K562 (cell line): ENCODE results near the gene HOXB4. TPM values are rescaled to one million over a fixed set of nuclear protein-coding genes. Genes with fewer than 3 reads are reported as not detected.

Source experiments
- NFRKB ChIP-seq: fragments of 450-650 bp; IDR thresholded peaks from 2 replicates; pipeline ENCODE4 v1.6.1; 2016; ENCODE audit warnings: low read depth
- PCBP2 ChIP-seq: fragments of 200-400 bp; formaldehyde crosslinking; IDR thresholded peaks from 2 replicates; pipeline ENCODE4 v1.6.1; 2018; ENCODE audit warnings: low read length, low read depth, mild to moderate bottlenecking, moderate library complexity; ENCODE audit not compliant: poor library complexity, severe bottlenecking
- polyA plus RNA-seq, 8 experiments: library from polyadenylated mRNA; depleted of rRNA in 4 of 8; stranded (reverse) in 5 of 8; unstranded in 3 of 8; fragments of >200 nt; fragmentation: Nextera tagmentation in 2 of 8; fragmentation: Illumina TruSeq in 1 of 8; extraction: Ambion mirVana in 2 of 8; extraction: Trizol in 1 of 8; gene quantifications; 2 replicates each; pipeline versions ENCODE4 v1.2.1 to v1.2.3, GENCODE V29; 2011 to 2014; ENCODE audit warnings: inconsistent platforms in 1 of 8, missing spikeins in 1 of 8
- total RNA-seq, 7 experiments: library from RNA; depleted of rRNA in 6 of 7; stranded (reverse); fragments of >200 nt in 6 of 7; fragmentation: Illumina TruSeq in 2 of 7; extraction: Trizol in 2 of 7; gene quantifications; 2 replicates each; pipeline versions ENCODE4 v1.2.1 to v1.2.3, GENCODE V29; 2011 to 2021; ENCODE audit warnings: low replicate concordance in 1 of 7
- TF ChIP-seq, protein P1 (sequence below): fragments of 200-800 bp; sonication (Bioruptor generic); IDR thresholded peaks from 2 replicates; pipeline ENCODE4 v1.6.1; 2017; ENCODE audit warnings: missing genetic modification characterization, missing compliant biosample characterization
- TF ChIP-seq, protein P2 (sequence below): sonication (generic); formaldehyde crosslinking; IDR thresholded peaks from 2 replicates; pipeline ENCODE4 v1.9.0; 2022; ENCODE audit warnings: mild to moderate bottlenecking, missing genetic modification reagents
- TF ChIP-seq, protein P3 (sequence below): fragments of 250-450 bp; sonication (Bioruptor Pico); IDR thresholded peaks from 2 replicates; pipeline ENCODE4 v1.5.0; 2021; ENCODE audit warnings: mild to moderate bottlenecking, moderate library complexity

The HOXB4 gene
- total and polyA plus RNA-seq, 9 of the 15 experiments (the other 6 are each of a cell fraction or from before 2014, with no cell fraction given): 1.6 to 34.9 (median 14.9) TPM

GRCh38 chr17:48591255-48592056, 13.3 kb upstream of the HOXB4 start (continued):
- TF ChIP-seq, protein P1, sequence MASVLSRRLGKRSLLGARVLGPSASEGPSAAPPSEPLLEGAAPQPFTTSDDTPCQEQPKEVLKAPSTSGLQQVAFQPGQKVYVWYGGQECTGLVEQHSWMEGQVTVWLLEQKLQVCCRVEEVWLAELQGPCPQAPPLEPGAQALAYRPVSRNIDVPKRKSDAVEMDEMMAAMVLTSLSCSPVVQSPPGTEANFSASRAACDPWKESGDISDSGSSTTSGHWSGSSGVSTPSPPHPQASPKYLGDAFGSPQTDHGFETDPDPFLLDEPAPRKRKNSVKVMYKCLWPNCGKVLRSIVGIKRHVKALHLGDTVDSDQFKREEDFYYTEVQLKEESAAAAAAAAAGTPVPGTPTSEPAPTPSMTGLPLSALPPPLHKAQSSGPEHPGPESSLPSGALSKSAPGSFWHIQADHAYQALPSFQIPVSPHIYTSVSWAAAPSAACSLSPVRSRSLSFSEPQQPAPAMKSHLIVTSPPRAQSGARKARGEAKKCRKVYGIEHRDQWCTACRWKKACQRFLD (CRISPR knock-in tag): no peak
- TF ChIP-seq, protein P2, sequence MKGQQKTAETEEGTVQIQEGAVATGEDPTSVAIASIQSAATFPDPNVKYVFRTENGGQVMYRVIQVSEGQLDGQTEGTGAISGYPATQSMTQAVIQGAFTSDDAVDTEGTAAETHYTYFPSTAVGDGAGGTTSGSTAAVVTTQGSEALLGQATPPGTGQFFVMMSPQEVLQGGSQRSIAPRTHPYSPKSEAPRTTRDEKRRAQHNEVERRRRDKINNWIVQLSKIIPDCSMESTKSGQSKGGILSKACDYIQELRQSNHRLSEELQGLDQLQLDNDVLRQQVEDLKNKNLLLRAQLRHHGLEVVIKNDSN (CRISPR knock-in tag): no peak
- TF ChIP-seq PCBP2 (no peak), NFRKB (no peak)
- TF ChIP-seq, protein P3, sequence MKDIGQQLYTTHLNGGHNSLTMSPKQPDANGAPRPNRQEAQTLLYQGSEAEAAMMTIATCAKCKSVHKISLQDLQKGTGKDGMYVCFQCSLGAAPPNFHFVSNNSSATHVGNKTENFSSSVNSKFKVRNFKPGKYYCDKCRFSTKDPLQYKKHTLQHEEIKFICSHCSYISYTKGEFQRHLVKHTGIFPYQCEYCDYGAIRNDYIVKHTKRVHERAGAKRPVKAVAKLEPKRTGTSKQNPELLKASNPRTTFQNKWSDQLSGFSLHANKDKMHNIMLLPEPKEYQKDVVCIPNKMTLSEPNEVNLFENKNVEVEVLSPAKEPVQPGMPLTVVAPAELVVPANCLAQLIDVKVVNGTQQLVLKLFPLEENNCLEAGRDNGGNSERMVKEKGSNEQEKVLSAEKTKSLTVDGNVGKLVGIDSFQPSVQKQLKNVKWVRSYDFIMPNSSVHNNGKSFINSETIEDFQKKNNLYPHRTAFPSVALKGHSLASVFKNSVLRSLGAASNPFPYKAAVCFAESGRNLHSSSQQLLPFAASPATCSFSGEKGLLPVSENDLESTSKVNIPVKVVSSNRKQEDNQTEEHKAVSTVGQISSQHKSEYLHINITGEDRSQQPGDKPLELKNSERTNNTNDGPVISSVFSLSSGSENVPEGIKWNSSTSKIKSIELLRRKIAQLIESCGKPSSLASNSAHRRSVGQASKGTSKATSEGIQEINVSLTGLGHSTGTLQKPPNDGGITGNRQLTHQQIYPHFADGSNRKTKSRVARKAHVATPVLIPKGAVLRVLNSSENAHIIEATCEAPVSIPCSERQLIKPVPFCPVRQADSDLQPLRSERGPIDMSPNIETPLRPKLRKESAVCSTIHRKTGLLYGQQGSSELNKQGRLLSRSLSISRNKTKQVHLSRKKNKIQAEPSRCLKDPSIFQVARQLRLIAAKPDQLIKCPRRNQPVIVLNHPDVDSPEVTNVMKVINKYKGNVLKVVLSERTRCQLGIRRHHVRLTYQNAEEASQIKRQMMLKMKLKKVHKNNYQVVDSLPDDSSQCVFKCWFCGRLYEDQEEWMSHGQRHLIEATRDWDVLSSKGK (CRISPR knock-in tag): no peak
- TF ChIP-seq, all 486 proteins: peak for 0
